Superior temporal gyrus (tissue), 1 donor: ENCODE results near the gene DGKB.

ENCODE experiments used
- DNase-seq: peaks from one replicate; pipeline ENCODE4 v3.0.0-alpha.2; 2016; ENCODE audit errors: extremely low spot score

The DGKB gene

GRCh38 chr7:14688208-14688607, 214.3 kb downstream of the DGKB start:
- no peak for DNase-seq

GRCh38 chr7:14687777-14688176, 214.8 kb downstream of the DGKB start:
- DNase-seq, result no peak

GRCh38 chr7:14687241-14687640, 215.3 kb downstream of the DGKB start:
- no peak for DNase-seq

GRCh38 chr7:14685167-14685566, 217.4 kb downstream of the DGKB start:
- DNase-seq, result no peak

- no peak for DNase-seq
Measured at GRCh38 chr7:14682910-14683465, 219.6 kb downstream of the DGKB start.

GRCh38 chr7:14676896-14677295, 225.7 kb downstream of the DGKB start:
- no peak for DNase-seq

- no peak for DNase-seq
Measured at GRCh38 chr7:14673202-14673601, 229.3 kb downstream of the DGKB start.

GRCh38 chr7:14666913-14667312, 235.6 kb downstream of the DGKB start:
- no peak for DNase-seq

- no peak for DNase-seq
Measured at GRCh38 chr7:14666304-14666703, 236.2 kb downstream of the DGKB start.

- DNase-seq, result no peak
Measured at GRCh38 chr7:14639801-14640200, 262.8 kb downstream of the DGKB start.

- DNase-seq, result no peak
Measured at GRCh38 chr7:14639329-14639728, 263.2 kb downstream of the DGKB start.

GRCh38 chr7:14637968-14638367, 264.6 kb downstream of the DGKB start:
- no peak for DNase-seq

- DNase-seq, result no peak
Measured at GRCh38 chr7:14635955-14636354, 266.6 kb downstream of the DGKB start.

GRCh38 chr7:14630048-14630447, 272.5 kb downstream of the DGKB start:
- DNase-seq, result no peak

GRCh38 chr7:14628516-14628915, 274.0 kb downstream of the DGKB start:
- DNase-seq, result no peak

- DNase-seq, result no peak
Measured at GRCh38 chr7:14626076-14626475, 276.5 kb downstream of the DGKB start.

- DNase-seq, result no peak
Measured at GRCh38 chr7:14622559-14622958, 280.0 kb downstream of the DGKB start.

- DNase-seq, result no peak
Measured at GRCh38 chr7:14606101-14606500, 296.4 kb downstream of the DGKB start.

- no peak for DNase-seq
Measured at GRCh38 chr7:14604606-14605005, 297.9 kb downstream of the DGKB start.

GRCh38 chr7:14602851-14603250, 299.7 kb downstream of the DGKB start:
- no peak for DNase-seq

GRCh38 chr7:14600766-14601367, 301.7 kb downstream of the DGKB start:
- no peak for DNase-seq

GRCh38 chr7:14598978-14599377, 303.6 kb downstream of the DGKB start:
- DNase-seq, result no peak

- DNase-seq, result no peak
Measured at GRCh38 chr7:14596421-14596820, 306.1 kb downstream of the DGKB start.

- DNase-seq, result no peak
Measured at GRCh38 chr7:14590206-14590605, 312.3 kb downstream of the DGKB start.
